Gastrocnemius medialis (tissue), 4 donors: Measurements from ENCODE around the gene KLF7.

ENCODE experiments used
- POLR2A ChIP-seq, 2 donors: fragments of 450-650 bp; IDR thresholded peaks; one replicate each; pipeline ENCODE4 v1.6.1; 2017; ENCODE audit warnings: antibody characterized with exemption in 2 of 2, mild to moderate bottlenecking in 2 of 2, moderate library complexity in 2 of 2
- TF ChIP-seq, protein P1 (sequence below), 5 experiments: fragments of 450-650 bp in 3 of 5; fragments of 200-600 bp in 2 of 5; sonication (generic) in 2 of 5; IDR thresholded peaks in 4 of 5; conservative IDR thresholded peaks in 1 of 5; 1 replicate in 4 of 5; 2 replicates in 1 of 5; pipeline ENCODE4 v1.5.1; 2016 to 2019; ENCODE audit warnings: antibody characterized with exemption in 5 of 5, mild to moderate bottlenecking in 3 of 5, moderate library complexity in 3 of 5

DNA sequence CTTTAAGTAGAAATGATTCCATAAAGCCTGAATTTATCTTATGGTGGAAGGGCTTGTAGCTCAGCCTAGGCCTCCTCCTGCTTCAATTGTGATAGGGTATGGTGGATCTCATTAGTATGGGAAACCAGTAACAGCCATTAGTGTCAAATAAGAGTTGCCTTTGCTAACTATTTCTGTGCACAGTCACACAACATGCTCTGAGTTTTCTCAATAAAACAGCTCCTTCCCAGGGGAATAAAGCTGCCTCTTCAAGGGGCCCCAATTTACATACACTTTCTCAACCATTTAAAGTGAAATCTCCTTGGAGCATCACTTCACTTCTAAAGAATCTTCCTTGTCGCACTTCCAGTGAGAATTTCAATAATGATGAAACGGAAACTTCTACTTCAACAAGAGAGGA lies 53.4 kb downstream of the KLF7 start:
- TF ChIP-seq, protein P1, sequence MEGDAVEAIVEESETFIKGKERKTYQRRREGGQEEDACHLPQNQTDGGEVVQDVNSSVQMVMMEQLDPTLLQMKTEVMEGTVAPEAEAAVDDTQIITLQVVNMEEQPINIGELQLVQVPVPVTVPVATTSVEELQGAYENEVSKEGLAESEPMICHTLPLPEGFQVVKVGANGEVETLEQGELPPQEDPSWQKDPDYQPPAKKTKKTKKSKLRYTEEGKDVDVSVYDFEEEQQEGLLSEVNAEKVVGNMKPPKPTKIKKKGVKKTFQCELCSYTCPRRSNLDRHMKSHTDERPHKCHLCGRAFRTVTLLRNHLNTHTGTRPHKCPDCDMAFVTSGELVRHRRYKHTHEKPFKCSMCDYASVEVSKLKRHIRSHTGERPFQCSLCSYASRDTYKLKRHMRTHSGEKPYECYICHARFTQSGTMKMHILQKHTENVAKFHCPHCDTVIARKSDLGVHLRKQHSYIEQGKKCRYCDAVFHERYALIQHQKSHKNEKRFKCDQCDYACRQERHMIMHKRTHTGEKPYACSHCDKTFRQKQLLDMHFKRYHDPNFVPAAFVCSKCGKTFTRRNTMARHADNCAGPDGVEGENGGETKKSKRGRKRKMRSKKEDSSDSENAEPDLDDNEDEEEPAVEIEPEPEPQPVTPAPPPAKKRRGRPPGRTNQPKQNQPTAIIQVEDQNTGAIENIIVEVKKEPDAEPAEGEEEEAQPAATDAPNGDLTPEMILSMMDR (IDR thresholded peaks at IDR 0.05 in 4 of 5, conservative IDR thresholded peaks at IDR 0.05 in 1 of 5) = no peak
- no peak for TF ChIP-seq POLR2A (IDR thresholded peaks at IDR 0.05)
